Rectal smooth muscle tissue (tissue), 1 donor: ENCODE data around the gene NUDT3.

Experiments
- H3K27ac ChIP-seq: one replicate; pipeline ENCODE4 v1.7.0; 2013; ENCODE audit warnings: low read depth, low read length, inconsistent platforms
- H3K27me3 ChIP-seq: one replicate; pipeline ENCODE4 v1.7.0; 2013; ENCODE audit warnings: low read length; ENCODE audit not compliant: control insufficient read depth, insufficient read depth
- H3K36me3 ChIP-seq: one replicate; pipeline ENCODE4 v1.7.0; 2013; ENCODE audit warnings: low read length; ENCODE audit not compliant: control insufficient read depth, insufficient read depth
- H3K4me1 ChIP-seq: one replicate; pipeline ENCODE4 v1.7.0; 2013; ENCODE audit warnings: low read length; ENCODE audit not compliant: control insufficient read depth, insufficient read depth
- H3K4me3 ChIP-seq: one replicate; pipeline ENCODE4 v1.7.0; 2013; ENCODE audit warnings: low read length
- H3K9ac ChIP-seq: one replicate; pipeline ENCODE4 v1.7.0; 2013; ENCODE audit warnings: low read length

The NUDT3 gene

DNA sequence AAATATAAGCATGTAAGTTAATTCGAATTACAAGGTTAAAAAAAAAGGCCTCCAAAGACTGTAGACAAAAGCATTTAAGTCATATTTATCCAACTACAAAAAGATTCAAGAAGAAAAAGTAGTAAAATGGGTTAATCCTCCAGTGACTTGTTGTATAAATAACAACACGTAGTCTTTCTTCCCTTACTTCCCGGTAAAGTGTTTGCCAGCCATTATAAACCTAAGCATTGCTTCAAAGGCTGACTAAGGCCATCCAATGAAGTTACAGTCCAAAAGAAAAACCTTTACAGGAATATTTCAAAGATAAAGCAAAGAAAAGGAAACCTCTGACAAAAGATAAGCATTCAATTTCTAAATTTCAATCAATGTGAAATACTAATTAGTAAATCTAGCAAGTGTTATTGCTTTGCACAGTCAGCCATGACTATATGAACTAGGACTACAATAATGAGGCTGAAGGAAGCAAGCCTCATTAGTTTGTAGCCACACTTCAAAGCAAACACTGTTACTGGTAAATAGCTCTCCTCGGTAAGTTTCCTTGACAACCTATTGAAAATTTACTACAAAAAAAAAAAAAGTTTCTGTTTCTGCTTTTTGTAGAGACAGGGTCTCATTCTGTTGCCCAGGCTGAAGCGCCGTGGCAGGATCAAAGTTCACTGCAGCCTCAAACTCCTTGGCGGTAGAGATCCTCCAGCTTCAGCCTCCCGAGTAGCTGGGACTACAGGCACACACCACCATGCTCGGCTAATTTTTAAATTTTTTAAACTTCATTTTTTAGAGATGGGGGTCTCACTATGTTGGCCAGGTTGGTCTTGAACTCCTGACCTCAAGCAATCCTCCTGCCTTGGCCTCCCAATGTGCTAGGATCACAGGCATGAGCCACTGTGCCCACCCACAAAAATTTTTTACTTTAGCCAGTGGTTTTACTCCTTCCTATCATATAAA is 46.0 kb downstream of the NUDT3 start:
- Histone ChIP-seq H3K4me1 (peaks cover 6% of the 10 kb centered on the region), H3K4me3 (no peak overlapping the region), H3K27ac (no peak overlapping the region), H3K27me3 (no peaks in the 10 kb centered on the region), H3K9ac (no peak overlapping the region), H3K36me3 (no peaks in the 10 kb centered on the region)

GRCh38 chr6:34343806-34344205 is 48.7 kb downstream of the NUDT3 start:
- H3K4me1 ChIP-seq = peaks cover 28% of the 10 kb centered on the region
- no peak overlapping the region for H3K4me3 ChIP-seq
- no peaks in the 10 kb centered on the region for H3K27me3 ChIP-seq
- no peaks in the 10 kb centered on the region for H3K36me3 ChIP-seq
- no peak overlapping the region for H3K27ac ChIP-seq
- H3K9ac ChIP-seq = no peak overlapping the region

DNA sequence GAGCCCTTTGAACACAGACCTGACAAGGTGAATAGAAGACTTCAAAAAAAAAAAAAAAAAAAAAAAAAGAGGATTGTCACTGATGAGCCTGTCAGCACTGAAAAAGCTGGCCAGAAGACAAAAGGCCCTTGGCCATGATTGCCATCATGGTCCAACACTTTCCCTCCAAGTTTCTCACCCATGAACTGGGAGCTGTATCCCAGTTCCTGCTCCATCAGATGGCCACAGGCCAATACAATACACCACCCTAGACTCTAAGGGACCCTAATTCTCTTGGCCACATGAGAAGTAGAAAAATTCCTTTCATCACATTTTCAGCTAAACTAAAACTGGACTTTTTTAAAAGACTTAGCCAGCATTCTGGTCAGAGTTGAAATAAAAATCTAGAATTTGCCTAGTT is 50.2 kb downstream of the NUDT3 start:
- Histone ChIP-seq H3K9ac (no peak overlapping the region), H3K4me1 (peaks cover 41% of the 10 kb centered on the region), H3K4me3 (no peak overlapping the region), H3K27ac (no peak overlapping the region), H3K36me3 (no peaks in the 10 kb centered on the region), H3K27me3 (no peaks in the 10 kb centered on the region)

DNA sequence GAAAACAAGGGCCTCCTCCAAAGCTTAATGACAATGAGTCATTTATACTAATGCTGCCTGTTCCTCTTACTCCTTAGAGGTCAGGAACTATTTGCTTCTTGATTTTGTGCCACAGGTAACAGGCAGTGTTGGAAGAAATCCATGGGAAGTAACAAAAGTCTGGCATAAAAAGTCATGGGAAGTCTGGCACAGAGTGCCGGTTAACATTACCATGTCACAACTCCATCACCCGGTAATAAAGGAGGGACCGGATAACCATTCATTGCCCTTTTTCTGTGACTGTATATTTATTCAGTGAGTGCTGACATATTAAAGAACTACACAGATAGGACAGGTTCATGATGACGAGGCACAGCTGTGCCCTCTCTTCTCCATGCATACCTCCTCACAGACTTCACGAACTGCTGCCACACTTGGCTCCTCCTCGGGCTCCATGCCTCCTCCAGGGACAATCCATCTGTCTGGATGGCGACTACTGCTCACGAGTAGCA is 50.9 kb downstream of the NUDT3 start:
- Histone ChIP-seq H3K4me3 (peak overlapping the region; percentile 4), H3K27me3 (no peaks in the 10 kb centered on the region), H3K36me3 (no peaks in the 10 kb centered on the region), H3K4me1 (peaks cover 44% of the 10 kb centered on the region), H3K27ac (peak overlapping the region; percentile 66), H3K9ac (no peak overlapping the region)

GRCh38 chr6:34340906-34341480 is 51.5 kb downstream of the NUDT3 start:
- peak overlapping the region; percentile 4 for H3K4me3 ChIP-seq
- H3K9ac ChIP-seq = no peak overlapping the region
- H3K27ac ChIP-seq = peak overlapping the region; percentile 66
- H3K4me1 ChIP-seq = peaks cover 44% of the 10 kb centered on the region
- no peaks in the 10 kb centered on the region for H3K27me3 ChIP-seq
- no peaks in the 10 kb centered on the region for H3K36me3 ChIP-seq

DNA sequence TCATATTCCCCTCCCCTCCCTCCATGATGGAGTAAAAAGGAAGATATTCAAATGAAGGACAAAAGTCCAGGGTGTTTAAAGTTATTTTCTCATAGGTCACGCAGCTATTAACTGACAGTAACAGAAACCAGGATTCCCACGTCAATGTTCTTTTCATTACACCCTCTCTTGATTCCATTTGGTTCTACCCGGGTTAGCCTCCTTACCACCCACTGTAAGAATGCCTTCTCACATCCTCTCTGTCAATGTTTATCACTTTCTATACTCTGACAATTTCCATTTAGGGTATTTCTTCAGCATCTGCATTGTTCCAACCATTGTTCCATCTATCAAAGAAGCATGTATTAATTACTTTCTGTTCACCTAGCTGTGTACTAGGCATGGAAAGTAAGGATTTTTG is 52.1 kb downstream of the NUDT3 start:
- no peaks in the 10 kb centered on the region for H3K27me3 ChIP-seq
- no peak overlapping the region for H3K9ac ChIP-seq
- H3K27ac ChIP-seq = peak overlapping the region; percentile 66
- H3K4me3 ChIP-seq = no peak overlapping the region
- H3K36me3 ChIP-seq = no peaks in the 10 kb centered on the region
- H3K4me1 ChIP-seq = peaks cover 44% of the 10 kb centered on the region

GRCh38 chr6:34339971-34340370 is 52.5 kb downstream of the NUDT3 start:
- H3K27me3 ChIP-seq = no peaks in the 10 kb centered on the region
- no peak overlapping the region for H3K4me3 ChIP-seq
- H3K36me3 ChIP-seq = no peaks in the 10 kb centered on the region
- peaks cover 44% of the 10 kb centered on the region for H3K4me1 ChIP-seq
- H3K9ac ChIP-seq = no peak overlapping the region
- no peak overlapping the region for H3K27ac ChIP-seq

GRCh38 chr6:34339432-34339831 is 53.0 kb downstream of the NUDT3 start:
- H3K4me3 ChIP-seq = no peak overlapping the region
- H3K27me3 ChIP-seq = no peaks in the 10 kb centered on the region
- peaks cover 44% of the 10 kb centered on the region for H3K4me1 ChIP-seq
- no peak overlapping the region for H3K27ac ChIP-seq
- H3K36me3 ChIP-seq = no peaks in the 10 kb centered on the region
- H3K9ac ChIP-seq = no peak overlapping the region

DNA sequence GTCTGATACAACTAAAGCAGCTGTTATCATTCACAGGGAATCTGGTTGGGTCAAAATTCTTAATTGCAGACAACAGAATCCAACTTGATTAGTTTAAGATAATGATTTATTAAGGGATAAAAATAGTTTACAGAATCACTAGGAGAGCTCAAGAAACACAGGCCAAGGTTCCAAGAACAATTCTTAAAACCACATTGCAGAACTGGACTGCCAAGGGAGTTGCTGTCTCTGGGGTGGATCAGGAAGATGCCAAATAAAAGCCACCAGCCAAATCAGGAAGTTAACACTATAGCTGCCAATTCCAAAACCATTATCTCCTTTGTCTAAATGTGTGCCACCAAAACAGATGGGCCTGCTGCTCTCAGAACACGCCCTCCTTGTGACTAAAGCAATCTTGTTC is 53.7 kb downstream of the NUDT3 start:
- Histone ChIP-seq H3K9ac (no peak overlapping the region), H3K27ac (no peak overlapping the region), H3K36me3 (no peaks in the 10 kb centered on the region), H3K4me3 (no peak overlapping the region), H3K27me3 (no peaks in the 10 kb centered on the region), H3K4me1 (peaks cover 44% of the 10 kb centered on the region)

DNA sequence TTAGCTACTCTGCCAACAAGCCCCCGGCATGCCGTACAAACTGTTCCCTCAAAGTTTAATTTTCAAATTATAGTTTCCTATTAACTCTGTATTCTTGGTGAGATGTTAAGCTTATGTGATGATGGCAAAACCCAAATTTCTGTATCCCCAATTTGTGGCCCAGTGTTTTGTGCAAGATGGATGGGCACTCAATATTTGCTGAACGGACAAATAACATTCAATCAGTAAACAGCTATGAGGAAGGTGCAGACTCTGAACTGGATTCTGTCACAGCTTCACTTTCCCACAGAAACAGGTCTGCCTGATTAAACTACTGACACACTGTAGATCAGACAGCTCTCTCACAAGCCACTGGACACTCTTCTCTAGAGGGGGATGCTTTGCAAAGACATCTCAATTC is 54.1 kb downstream of the NUDT3 start:
- no peaks in the 10 kb centered on the region for H3K36me3 ChIP-seq
- H3K27me3 ChIP-seq = no peaks in the 10 kb centered on the region
- no peak overlapping the region for H3K9ac ChIP-seq
- peaks cover 44% of the 10 kb centered on the region for H3K4me1 ChIP-seq
- no peak overlapping the region for H3K27ac ChIP-seq
- H3K4me3 ChIP-seq = no peak overlapping the region

DNA sequence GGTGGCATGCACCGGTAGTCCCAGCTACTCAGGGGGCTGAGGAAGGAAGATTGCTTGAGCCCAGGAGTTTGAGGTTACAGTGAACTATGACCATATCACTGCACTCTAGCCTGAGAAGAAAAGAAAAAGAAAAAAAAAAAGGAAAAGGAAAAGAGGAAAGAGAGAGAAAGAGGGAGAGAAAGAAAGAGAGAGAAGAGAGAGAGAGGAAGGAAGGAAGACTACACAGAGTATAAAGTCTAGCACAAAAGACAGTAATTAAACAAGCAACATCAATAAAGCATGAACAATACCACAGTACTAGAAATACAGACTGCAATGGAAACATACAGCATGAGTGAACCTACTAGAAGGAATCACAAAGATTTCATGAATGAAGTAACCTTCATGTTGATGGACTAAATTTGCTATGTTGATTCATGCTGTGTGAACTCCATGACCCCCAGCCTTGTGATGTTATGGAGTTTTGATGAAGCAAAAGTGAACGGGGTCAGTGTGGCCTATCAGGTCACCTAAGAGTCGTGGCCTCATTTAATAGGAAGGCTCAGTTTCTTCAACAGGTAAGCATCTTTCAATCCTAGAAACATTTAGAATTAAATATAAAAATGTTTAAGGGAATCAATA is 57.6 kb downstream of the NUDT3 start:
- no peak overlapping the region for H3K9ac ChIP-seq
- no peak overlapping the region for H3K27ac ChIP-seq
- H3K36me3 ChIP-seq = peaks cover 2% of the 10 kb centered on the region
- no peak overlapping the region for H3K4me3 ChIP-seq
- peaks cover 24% of the 10 kb centered on the region for H3K4me1 ChIP-seq
- no peaks in the 10 kb centered on the region for H3K27me3 ChIP-seq

DNA sequence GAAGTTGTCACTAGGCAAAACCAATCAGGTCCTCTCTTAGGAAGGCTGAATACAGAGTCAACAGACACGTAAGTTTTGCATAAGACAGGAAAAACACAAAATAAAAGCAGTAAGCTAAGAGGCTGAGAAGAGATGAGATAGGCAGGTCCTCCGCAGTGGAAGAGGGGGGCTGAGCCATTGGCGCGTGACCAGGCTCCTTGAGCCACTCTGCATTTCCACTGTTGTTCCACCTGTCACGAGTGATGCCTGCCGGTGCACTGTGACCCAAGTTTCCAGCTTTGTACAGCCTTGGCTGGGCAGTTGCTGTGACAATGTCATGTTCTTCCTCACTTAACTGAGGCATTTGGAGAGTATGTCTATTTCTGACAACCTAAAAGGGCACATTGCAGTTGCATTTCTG is 58.6 kb downstream of the NUDT3 start:
- Histone ChIP-seq H3K9ac (no peak overlapping the region), H3K27ac (no peak overlapping the region), H3K36me3 (peaks cover 2% of the 10 kb centered on the region), H3K4me3 (no peak overlapping the region), H3K4me1 (peaks cover 17% of the 10 kb centered on the region), H3K27me3 (no peaks in the 10 kb centered on the region)
